NCI-H524 (cell line): ENCODE data around the gene KIF1A.

Experiments used
- DNase-seq, 2 experiments: peaks; one replicate each; lab custom pipeline; 2025; lab: John Stamatoyannopoulos, UW

The KIF1A gene

DNA sequence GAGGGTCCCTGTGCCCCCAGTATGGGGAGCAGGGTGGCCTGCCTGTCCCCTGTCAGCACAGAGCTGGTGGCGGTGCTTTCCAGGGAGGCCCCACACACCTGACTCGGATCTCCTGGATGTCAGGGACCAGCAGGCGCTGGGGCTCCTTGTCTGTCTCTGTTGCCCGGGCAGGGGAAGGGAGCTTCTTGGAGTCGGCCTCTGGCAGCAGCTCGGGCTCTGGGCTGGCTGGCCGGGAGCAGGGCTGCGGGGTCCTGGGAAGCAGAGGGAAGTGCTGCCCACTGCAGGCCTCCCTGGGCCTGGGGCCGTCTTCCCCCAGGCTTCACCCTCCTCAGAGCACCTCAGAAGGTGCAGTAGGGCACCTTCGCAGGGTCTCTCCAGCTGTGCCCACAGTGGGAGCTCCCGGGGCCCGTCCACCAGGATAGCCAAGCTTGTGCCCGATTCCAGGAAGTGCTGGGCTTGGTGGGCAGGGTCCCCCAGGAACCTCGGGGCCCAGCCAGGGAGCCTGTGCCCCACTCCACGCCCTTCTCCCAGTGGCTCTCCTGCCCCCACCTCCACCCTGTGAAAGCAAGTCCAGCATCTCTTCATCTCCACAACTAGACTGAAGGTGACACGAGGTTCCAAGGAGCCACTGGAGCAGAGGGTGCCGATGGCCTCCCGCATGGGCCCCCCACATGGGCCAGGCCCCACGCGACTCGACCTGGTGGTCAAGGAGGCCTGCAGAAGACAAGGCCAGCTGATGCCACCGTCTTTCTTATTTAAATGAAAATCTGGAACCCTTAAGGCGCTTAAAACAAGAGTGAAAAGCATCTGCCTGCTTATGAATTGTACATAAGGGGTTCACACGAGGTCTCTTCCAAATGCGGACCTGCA lies 100.1 kb downstream of the KIF1A start:
- no peak for DNase-seq

GRCh38 chr2:240718896-240719490 lies 101.0 kb downstream of the KIF1A start:
- no peak for DNase-seq

GRCh38 chr2:240717681-240718581 lies 102.1 kb downstream of the KIF1A start:
- DNase-seq, result no peak

GRCh38 chr2:240717181-240717641 lies 102.8 kb downstream of the KIF1A start:
- no peak for DNase-seq

GRCh38 chr2:240716130-240716798 lies 103.8 kb downstream of the KIF1A start:
- no peak for DNase-seq

GRCh38 chr2:240714747-240715725 lies 105.0 kb downstream of the KIF1A start:
- no peak for DNase-seq

DNA sequence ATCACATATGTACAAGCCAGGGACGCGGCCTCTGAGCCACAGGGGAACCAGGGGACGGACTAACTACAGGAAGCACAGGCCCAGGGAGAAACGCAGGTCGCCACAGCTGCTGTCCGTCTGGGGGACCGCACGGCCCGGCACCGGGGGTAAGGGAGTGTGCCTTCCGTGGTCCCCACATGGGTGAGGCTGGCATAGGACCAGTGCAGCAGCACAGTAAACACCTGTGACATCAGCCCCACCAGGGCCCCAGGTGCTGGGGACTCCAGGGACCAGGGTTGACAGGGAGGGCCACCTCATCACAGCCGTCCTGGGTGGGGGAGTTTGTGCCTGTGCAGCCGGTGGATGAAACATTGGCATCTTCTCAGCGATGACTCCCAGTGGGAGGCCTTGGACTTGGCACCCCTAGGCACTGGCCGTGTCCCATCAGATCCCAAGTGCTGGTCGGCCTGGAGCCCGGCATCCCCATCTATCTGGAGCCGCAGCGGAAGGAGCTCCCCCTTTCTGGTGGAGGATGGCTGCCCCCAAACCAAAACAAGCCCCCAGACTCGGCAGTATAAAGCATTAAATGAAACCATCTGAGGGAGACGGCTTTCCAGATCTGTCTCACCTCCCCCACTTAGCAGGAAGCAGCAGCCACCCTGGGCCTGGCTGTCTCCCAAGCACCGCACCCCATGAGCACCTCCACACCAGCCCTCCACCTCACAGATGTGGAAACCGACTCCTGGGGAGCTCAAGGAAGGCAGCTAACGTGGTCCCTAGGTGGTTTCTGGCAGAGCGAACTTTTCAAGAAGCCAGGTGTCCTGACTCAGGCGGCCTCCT lies 105.9 kb downstream of the KIF1A start:
- no peak for DNase-seq

- DNase-seq, result no peak
Measured at GRCh38 chr2:240713071-240713927, 106.7 kb downstream of the KIF1A start.

GRCh38 chr2:240712121-240712520 lies 107.9 kb downstream of the KIF1A start:
- no peak for DNase-seq

DNA sequence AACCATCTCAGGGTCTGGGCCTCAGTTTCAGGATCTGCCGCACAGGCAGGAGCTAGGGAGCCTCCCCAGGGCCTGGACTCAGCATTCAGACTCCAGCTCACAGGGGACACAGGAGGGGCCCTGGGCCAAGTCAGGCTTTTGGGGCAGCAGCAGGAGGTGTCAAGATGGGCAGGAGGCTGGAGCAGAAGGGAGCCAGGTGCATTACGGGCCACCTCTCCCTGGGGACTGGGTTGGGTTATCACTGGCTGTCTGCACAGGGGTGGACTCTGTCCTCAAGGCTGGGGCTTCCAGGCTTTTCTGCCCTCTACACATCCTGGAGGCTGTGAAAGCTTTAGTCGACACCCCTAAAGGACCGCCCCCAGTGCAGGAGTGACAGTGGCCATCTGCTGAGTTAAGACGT lies 108.3 kb downstream of the KIF1A start:
- peak in 1 of 2 experiments; percentile 13 for DNase-seq

GRCh38 chr2:240711296-240711695 lies 108.7 kb downstream of the KIF1A start:
- DNase-seq, result no peak

DNA sequence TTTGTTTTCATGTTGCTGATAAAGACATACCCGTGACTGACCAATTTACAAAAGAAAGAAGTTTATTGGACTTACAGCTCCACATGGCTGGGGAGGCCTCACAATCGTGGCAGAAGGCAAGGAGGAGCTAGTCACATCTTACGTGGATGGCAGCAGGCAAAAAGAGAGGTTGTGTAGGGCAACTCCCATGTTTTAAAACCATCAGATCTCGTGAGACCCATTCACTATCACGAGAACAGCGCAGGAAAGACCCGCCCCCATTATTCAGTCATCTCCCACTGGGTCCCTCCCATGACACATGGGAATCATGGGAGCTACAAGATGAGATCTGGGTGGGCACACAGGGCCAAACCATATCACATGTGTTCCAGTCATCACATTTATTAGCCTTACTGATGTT lies 111.6 kb downstream of the KIF1A start:
- DNase-seq, result no peak

DNA sequence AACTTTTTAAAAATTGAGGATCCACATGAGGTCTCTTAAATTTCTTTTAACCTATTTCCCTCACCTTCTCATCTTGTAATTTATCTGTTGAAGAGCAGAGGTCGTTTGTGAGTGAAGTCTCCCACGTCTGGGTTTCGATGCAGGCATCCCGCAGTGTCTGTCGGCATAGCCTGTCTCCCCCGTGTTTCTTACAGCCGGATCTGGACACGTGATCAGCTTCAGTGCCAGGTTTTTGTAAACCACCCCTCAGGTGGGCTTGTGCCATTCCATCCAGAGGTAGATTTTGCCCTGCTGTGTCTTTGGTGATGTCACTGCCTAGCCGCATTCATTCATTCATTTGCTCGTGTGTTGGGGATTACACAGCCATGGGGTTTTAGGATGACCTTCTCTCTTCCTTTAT lies 112.2 kb downstream of the KIF1A start:
- DNase-seq, result no peak

DNA sequence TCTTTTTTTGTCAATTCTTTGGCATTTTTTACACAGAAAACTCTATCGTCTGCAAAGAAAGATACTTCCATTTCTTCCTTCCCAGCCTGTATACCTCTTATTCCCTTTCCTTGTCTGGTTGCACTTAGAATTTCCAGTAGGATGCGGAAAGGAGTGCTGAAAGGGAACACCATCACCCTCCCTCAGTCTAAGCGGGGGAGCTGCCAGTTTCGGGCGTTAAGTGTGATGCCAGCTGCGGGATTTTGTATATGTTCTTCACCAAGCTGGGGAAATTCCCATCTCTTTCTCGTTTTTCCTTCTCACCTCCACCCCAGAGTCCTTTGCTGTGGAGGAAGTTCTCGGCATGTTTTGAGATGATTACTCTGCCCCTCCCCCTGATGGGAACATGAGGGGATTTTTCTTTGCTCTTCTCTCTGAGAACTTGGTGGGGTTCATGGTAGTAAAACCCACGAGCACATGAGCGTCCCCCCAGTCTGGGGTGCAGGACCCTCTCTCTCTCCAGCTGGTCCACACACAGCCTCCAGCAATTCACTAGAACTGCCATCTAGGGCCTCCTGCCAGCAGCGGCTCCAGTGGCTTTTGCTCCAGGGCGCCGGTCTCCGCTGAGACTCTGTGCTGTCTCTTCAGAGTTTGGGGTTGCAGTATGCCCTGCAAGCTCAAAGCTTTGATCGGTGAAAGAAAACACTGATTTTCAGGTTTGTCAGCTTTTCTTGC lies 112.8 kb downstream of the KIF1A start:
- DNase-seq, result no peak

DNA sequence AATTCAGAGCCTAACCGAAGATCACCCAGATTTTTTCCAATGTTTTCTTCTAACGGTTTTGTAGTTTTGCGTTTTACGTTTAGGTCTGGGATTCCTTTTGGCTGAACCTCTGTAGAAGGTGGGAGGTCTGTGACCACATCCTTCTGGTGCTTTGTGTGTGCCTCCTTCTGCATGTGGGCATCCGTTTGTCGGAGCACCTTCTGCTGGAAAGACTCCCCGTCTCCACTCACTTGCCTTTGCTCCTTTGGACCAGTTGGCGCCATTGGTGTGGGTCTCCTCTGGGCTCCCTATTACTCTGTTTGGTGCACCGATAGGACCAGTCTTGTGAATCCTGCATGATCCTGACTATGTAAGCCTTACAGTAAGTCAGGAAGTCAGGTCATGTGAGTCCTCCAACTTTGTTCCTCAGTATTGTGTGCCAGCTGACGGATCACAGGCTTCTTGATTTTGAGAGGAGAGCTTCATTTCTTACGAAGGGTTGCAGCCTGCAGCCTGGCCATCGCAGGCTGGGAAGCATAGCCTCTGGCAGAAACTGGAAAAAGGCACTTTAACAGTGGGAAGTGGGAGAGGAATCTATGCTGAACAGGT lies 114.7 kb downstream of the KIF1A start:
- no peak for DNase-seq

DNA sequence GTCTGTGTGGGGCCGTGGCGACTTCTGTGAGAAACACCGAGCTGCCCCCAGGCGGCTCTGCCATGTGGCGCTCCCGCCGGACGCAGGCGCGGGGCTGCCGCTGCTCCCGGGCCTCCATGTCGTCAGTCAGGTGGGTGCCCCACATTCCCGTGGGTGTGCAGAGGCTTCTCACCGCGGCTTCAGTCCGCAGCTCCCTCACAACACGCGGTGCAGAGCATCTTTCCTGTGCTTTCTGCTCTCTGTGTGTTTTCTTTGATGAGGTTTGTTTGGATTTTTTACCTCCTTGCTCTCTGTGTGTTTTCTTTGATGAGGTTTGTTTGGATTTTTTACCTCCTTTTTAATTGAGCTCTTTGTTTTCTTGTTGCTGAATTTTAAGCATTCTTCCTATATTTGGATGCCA lies 115.4 kb downstream of the KIF1A start:
- DNase-seq, result no peak

- DNase-seq, result no peak
Measured at GRCh38 chr2:240703417-240704341, 116.3 kb downstream of the KIF1A start.
